NT2/D1 (cell line): ENCODE measurements around the gene GDF9.

Source experiments
- YY1 ChIP-seq: IDR thresholded peaks from 2 replicates; pipeline ENCODE4 v1.6.1; 2011; ENCODE audit not compliant: insufficient read length, insufficient read depth
- ZNF274 ChIP-seq: IDR thresholded peaks from 2 replicates; pipeline ENCODE4 v1.6.1; 2011; ENCODE audit warnings: mild to moderate bottlenecking, low read depth, low read length

DNA sequence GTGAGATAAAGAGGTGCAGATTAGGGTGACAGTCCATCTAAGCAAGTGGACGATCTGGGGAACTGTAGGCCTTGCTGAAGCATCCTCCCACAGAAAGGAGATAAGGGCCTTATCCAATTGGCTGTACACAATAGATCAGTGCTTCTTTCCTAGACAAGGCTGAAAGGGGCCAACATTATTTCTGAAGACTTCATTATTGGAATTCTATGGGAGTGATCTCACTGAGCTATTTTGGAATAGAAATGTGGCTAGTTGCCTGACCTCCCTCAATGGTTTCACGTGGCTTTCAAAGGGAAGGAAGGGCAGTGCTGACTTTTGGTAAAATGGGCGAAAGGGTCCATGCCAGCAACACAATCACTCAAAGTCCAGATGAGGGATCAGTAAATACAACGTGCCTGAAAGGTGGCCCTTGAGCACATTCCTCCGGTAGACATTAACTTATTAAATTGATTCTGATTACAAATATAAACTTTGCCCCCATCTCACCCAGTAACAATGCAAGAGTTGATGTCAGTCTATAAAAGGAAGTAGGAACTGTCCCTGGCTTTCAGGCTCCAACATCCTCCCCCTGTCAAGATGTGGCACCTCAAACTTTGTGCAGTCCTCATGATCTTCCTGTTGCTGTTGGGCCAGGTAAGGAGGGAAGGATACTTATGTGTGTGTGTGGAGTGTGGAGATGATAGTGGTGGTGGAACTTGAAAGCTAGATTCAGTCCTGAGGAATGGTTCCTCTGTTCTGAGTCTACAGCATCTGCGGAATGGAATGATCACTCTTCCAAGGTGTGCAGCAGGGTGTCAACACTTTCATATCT, 7.1 kb upstream of the GDF9 start, which contains the start of gene LEAP2:
- TF ChIP-seq YY1: no peak
- no peak for TF ChIP-seq ZNF274
